Tibial nerve (tissue), 4 donors: ENCODE measurements around the gene FHDC1.

Experiments
- CTCF ChIP-seq, 5 experiments: fragments of 200-600 bp in 3 of 5; fragments of 450-650 bp in 2 of 5; sonication (generic) in 3 of 5; IDR thresholded peaks; one replicate each; pipeline ENCODE4 v1.5.1; 2016 to 2019; ENCODE audit warnings: antibody characterized with exemption in 5 of 5, mild to moderate bottlenecking in 3 of 5, moderate library complexity in 2 of 5
- EP300 ChIP-seq, 2 donors: sonication (generic); formaldehyde crosslinking; IDR thresholded peaks; one replicate each; pipeline ENCODE4 v1.6.1; 2017; ENCODE audit warnings: antibody characterized with exemption in 2 of 2, mild to moderate bottlenecking in 1 of 2
- POLR2A ChIP-seq, 2 donors: fragments of 450-650 bp; IDR thresholded peaks; one replicate each; pipeline ENCODE4 v1.6.1; 2017; ENCODE audit warnings: antibody characterized with exemption in 2 of 2, mild to moderate bottlenecking in 2 of 2, moderate library complexity in 2 of 2

GRCh38 chr4:152990471-152991131, 54.5 kb downstream of the FHDC1 start:
- TF ChIP-seq POLR2A (IDR thresholded peaks at IDR 0.05) = no peak
- TF ChIP-seq CTCF (IDR thresholded peaks at IDR 0.05) = no peak
- no peak for TF ChIP-seq EP300 (IDR thresholded peaks at IDR 0.05)
